Hepatic stellate cell (primary cell): ENCODE results near the gene TBC1D24.
"Not testable (repeated sequence)": the region's sequence is repeated elsewhere in the genome, so short reads cannot be mapped to it uniquely, and the experiment has no call there.

Source experiments
- DNase-seq: peaks from one replicate; pipeline ENCODE4 v3.0.0; 2011; ENCODE audit warnings: low spot score

TBC1D24 gene

DNA sequence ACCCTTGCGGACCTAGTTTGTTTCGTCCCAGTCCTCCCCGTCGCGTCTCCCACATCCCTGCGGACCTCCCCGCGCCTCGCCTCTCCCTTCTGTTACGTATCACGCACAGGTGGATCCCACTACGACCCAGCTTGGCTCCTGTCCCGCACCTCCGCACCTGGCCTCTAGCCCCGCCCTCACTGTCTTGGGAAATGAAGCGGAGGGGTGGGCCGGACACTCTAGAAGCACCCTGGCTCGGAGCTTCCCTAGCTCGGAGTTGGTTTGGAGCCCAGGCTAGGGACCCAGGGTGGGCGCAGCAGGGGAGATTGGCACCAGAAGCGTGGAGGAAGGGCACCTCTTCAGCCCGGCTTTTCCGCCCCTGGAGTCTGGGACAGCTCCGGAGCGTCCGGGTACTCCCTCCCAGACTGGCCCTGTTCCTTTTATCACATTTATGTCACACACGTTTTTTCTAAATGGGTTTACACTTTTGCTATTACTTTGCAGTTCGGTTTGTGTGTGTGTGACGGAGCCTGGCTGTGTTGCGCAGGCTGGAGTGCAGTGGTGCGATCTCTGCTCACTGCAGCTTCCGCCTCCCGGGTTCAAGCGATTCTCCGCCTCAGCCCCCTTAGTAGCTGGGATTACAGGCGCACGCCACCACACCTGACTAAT lies 57.7 kb downstream of the TBC1D24 start:
- DNase-seq = peak; percentile 45

DNA sequence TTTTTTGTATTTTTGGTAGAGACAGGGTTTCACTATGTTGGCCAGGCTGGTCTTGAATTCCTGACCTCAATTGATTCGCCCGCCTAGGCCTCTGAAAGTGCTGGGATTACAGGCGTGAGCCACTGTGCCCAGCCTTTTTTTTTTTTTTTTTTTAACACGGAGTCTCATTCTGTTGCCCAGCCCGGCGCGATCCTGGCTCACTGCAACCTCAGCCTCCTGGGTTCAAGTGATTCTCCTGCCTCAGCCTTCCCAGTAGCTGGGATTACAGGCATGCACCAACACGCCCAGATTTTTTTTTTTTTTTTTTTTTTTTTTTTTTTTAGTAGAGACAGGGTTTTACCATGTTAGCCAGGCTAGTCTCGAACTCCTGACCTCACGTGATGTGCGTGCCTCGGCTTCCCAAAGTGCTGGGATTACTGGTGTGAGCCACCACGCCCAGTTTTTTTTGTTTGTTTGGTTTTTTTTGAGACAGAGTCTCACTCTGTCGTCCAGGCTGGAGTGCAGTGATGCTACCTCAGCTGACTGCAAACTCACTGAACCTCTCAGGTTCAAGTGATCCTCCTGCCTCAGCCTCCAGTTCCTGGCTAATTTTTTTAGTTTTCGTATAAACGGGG lies 58.3 kb downstream of the TBC1D24 start:
- DNase-seq = not testable (repeated sequence)

DNA sequence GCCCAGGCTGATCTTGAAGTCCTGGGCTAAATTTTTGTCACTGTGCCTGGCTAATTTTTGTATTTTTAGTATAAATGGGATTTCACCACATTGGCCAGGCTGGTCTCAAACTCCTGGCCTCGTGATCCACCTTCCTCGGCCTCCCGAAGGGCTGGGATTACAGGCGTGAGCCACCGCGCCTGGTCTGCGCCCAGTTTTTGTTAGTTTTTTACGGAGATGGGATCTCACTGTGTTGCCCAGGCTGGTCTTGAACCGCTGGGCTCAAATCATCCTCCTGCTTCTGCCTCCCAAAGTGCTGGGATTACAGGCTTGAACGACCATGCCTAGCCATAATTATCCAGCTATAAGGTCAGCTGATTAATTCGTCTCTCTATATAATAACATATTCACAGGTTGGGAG lies 59.0 kb downstream of the TBC1D24 start:
- no peak for DNase-seq

DNA sequence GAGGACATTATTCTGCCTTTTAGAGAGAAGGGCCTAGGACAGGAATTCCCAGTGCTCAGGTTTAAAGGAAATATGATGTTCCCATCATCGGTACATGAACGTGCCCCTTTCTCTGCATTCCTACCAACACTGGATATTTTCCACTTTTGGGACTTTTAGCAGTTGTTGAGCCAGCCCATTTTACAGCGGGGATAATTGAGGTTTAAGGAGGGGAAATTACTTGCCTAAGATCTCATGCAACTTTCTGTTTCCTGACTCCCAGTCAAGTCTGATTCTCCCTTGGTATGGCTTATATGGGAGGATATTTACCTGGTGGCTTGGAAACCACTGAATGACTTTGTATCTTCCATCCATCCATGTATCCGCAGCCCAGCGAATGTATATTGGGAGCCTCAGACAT lies 59.4 kb downstream of the TBC1D24 start:
- DNase-seq = not testable (repeated sequence)

DNA sequence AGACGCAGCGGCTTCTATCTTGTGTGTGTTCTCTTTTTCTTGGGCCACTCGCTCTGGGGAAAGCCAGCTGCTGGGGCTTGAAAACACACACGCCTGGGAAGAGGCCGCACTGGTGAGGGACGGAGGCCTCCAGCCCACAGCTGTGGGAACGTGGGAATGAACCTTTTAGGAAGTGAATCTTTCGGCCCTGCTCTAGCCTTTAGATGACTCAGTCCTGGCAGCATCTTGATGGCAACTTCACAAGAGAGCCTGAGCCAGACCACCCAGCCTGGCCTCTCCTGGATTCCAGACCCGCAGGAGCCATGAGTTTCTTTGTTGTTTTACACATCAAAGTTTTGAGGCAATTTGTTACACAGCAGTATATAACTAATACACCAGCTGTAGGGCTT lies 60.7 kb downstream of the TBC1D24 start:
- no peak for DNase-seq

DNA sequence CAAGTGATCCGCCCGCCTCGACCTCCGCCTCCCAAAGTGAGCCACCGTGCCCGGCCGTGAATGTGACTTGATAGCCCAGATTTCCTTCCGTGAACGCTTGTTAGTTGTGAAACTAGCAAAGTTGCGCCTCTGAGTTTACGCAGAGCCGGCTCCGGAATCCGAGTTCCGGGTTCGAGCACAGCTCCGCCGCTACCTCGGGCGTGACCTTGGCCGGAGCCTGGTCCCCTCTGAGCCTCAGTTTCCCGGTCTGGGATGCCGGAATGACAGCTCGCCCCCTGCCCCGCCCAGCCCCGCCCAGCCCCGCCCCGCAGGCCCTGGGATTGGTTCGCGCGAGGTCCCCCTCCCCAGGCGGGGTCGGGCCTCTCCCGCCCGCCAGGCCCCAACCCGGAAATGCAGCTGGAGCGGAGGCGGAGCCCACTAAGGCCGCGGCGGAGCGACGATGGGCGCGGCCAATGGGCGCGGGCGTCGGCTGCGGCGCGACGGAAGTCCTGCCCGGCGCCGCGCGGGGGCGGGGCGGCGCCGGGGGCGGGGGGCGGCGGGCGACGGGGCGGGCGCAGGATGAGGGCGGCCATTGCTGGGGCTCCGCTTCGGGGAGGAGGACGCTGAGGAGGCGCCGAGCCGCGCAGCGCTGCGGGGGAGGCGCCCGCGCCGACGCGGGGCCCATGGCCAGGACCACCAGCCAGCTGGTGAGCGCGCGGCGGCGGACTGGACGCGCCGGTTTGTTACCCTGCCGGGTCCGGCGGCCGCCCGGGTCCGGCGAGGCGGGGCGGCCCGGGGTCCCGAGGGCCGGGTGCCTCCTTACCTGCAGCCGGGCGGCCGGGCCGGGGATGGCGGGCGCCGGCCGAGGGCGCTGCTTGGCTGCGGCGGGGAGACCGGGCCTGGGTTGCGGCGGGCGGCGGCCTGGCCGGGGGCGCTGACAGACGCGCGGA lies 62.8 kb downstream of the TBC1D24 start, which contains the start of gene PDPK1:
Gene PDPK1 (plus strand): TSS at position 571 of the 929 bp plus-strand sequence. CDS start 92 bp downstream, at position 663.
- peak; percentile 96 for DNase-seq

DNA sequence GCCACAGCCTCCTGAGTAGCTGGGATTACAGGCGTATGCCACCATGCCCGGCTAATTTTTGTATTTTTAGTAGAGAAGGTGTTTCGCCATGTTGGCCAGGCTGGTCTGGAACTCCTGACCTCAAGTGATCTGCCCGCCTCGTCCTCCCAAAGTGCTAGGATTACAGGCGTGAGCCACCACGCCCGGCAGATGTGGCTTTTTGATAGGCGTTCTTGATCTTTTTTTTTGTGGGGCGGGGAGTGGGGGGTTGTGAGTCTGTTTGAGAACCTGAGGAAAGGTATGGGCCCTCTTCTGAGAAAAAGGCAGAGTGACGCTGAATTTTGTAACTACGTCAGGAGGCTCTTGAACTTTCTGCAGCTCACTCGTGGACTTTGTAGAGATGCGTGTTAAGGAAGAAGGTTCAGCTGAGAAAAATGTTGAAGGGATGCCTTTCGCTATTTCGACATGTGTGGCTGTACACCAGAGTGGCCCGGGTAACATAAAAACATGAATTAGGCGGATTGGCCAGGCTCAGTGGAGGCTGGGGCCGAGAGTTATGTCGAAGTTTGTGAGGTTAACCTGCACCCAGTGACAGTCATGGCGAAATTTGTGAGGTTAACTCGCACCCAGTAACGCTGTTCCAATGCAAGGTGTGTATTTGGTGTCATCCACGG lies 64.4 kb downstream of the TBC1D24 start:
- DNase-seq = not testable (repeated sequence)

DNA sequence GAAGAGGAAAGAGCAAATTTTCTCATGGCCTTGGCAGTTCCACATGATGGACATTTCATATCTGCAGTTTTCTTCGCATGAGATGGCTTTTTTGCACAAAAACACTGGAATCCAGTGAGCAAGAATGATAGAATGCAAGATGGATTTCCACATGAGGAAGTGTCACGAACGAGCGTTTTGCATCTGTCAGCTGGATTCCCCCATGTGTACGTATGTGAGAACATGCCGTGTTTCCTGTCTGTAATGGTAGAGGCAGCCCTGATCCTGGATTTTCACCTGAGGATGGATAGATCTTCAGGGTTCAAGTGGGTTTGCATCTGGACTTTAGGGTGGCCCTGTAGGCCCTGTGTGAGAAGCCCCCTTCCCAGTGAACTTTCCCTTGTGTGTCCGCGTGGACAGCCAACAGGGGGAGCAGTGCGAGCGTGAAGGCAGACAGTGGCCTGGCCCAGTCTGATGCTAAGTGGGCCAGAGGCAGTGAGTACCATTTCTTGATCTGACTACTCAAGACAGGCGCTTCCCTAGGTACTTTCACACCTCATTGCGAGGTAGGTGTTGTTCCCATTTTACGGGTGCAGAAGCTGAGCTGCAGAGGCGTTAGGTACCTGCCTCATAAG lies 65.0 kb downstream of the TBC1D24 start:
- not testable (repeated sequence) for DNase-seq

DNA sequence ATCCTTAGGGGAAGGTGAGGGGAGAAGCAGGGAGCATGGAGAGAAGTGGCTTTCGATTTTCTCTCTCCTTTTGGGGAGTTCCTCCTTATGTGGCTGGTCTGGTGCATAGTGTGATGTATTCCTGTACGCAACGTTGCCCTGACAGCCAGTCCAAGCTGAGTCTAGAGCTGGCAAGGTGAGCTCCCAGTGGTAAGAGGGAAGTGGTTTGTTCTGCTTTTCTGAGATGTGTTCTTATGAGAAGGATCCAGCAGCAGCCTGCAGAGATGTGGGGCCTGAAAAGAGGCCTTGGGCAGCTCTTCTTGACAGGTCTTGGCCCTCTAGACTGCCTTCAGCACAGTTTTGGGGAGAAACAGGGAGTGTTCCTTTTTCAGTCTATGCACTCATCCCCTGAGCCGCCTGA lies 66.0 kb downstream of the TBC1D24 start:
- DNase-seq = not testable (repeated sequence)

DNA sequence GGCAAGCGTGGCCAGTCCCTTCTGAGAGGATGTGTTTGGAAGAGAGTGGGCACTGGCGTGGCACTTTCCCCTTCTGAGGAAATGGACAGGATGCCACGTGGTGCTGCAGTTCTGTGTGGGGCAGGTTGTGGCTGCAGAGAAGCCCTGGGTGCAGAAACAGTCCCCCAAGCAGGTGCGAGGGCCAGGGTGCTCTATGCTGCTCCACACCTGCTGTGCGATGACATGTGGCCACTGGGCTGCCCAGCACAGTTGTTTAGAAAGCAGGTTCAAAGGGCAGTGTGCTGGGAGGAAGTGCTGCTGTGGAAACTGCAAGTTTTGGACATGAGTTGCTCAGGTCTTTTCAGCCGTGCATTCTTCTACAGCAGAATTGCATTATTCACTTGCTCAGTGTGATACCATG lies 66.5 kb downstream of the TBC1D24 start:
- DNase-seq = not testable (repeated sequence)

DNA sequence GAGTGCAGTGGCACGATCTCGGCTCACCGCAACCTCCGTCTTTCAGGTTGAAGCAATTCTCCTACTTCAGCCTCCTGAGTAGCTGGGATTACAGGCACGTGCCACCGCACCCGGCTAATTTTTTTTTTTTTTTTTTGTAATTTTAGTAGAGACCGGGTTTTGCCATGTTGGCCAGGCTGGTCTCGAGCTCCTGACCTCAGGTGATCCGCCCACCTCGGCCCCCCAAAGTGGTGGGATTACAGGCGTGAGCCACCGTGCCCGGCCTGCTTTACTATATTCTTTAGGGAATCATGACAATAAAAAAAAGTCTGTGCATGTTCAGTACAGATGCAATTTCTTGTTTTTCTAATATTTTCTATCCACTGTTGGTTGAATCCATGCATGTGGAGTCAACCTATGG lies 68.8 kb downstream of the TBC1D24 start:
- not testable (repeated sequence) for DNase-seq

DNA sequence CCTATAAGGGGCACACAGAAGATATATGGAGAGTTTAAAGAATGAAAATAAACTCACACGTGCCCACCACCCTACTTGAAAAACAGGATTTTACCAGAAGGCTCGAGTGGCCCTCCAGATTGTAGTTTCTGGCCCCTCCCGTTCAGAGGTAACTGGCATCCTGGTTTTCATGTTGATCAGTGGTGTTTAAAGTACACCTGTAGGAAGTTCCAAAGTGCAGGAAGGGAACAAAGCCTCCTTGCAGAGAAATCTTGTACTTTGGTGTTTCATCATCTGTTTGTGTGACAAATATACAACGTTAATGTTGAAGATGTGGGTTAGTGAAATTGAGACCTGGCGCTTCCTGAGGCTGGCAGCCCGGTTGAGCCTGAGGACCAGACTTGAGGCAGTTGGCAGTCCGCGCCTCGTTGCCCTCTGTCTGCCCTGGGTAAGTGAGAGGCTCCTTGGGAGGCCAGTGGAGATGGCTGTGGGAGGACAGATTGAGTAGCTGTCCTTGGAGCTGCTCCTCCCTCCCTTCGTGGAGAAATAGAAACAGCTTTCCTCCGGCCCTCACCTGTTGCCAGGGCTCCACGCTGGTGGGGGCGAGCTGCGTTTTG lies 75.5 kb downstream of the TBC1D24 start:
- not testable (repeated sequence) for DNase-seq

DNA sequence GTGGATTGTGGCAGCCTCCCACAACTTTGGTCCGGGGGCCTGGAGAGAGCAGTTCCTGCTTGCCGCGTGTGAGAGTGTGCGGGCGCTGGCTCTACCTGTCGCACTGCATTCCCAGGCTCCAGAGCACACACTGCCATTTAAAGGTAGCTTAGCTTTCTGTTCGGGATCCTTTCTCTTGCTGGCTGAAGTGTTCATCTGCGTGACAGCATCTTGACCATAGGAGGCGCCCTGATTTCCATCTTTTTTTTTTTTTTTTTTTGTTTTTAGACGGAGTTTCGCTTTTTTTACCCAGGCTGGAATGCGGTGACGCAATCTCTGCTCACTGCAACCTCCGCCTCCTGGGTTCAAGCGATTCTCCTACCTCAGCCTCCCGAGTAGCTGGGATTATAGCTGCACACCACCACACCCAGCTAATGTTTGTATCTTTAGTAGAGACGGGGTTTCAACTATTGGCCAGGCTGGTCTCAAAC lies 76.5 kb downstream of the TBC1D24 start:
- DNase-seq = not testable (repeated sequence)

DNA sequence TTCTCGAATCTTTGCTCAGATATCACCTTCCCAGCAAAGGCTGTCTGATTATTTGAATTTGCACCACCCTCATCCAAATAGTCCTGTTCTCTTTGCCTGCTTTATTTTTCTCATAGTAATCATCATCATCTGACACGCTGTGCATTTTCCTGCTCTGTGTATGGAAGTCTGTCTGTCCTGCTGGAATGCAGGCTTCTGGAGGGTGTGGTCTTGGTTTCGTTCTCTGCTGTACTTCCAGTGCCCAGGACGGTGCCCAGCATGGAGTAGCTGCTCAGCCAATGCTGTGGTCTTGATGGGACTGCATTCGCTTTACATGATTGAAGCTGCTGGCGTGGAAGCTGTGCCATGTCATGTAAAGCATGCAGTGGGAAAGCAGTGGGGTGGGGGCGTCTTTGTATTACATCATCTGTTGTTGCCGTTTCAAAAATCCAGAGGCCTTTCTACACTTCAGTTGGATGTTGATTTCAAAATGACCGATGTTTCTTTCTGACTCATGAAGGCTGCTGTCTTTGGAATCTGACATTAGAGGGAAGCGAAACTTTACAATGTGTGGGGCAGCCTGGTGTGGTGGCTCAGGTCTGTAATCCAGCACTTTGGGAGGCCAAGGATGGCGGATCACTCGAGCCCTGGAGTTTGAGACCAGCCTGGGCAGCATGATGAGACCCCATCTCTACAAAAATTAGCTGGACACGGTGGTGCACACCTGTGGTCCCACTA lies 79.9 kb downstream of the TBC1D24 start:
- DNase-seq = not testable (repeated sequence)
